ENCODE data around the gene PMF1.
A peak's percentile ranks its signal among the peaks of the same experiment; 100 is the strongest.

Gene PMF1

GRCh38 chr1:156236164-156236563, 23.4 kb downstream of the PMF1 start:
- DNase-seq (ENCODE audit: low read depth): no peak

GRCh38 chr1:156238248-156238647, 25.4 kb downstream of the PMF1 start:
- DNase-seq (ENCODE audit: low read depth): no peak

- peak; percentile 36 for DNase-seq (ENCODE audit: low read depth)
Observed at GRCh38 chr1:156241311-156241811, 28.6 kb downstream of the PMF1 start.

- no peak for DNase-seq (ENCODE audit: low read depth)
Observed at GRCh38 chr1:156241926-156242325, 29.1 kb downstream of the PMF1 start, which contains the start of gene BGLAP. Gene BGLAP (plus strand): TSS chr1:156242184. CDS start chr1:156242232, 48 bp downstream.

- DNase-seq (ENCODE audit: low read depth): no peak
Observed at GRCh38 chr1:156242738-156243137, 29.9 kb downstream of the PMF1 start.

- no peak for DNase-seq (ENCODE audit: low read depth)
Observed at GRCh38 chr1:156244126-156244525, 31.3 kb downstream of the PMF1 start.

- no peak for DNase-seq (ENCODE audit: low read depth)
Observed at GRCh38 chr1:156244712-156245111, 31.9 kb downstream of the PMF1 start.

GRCh38 chr1:156245451-156246232, 32.8 kb downstream of the PMF1 start:
- no peak for DNase-seq (ENCODE audit: low read depth)

GRCh38 chr1:156246241-156246780, 33.5 kb downstream of the PMF1 start:
- DNase-seq (ENCODE audit: low read depth): no peak

- no peak for DNase-seq (ENCODE audit: low read depth)
Observed at GRCh38 chr1:156246781-156247459, 34.1 kb downstream of the PMF1 start.

GRCh38 chr1:156247460-156248322, 34.9 kb downstream of the PMF1 start, which contains the start of gene PAQR6:
Gene PAQR6 (minus strand): TSS chr1:156248056. CDS start chr1:156246731, 1,325 bp downstream.
- no peak for DNase-seq (ENCODE audit: low read depth)

GRCh38 chr1:156248323-156248683, 35.5 kb downstream of the PMF1 start:
- no peak for DNase-seq (ENCODE audit: low read depth)

- no peak for DNase-seq (ENCODE audit: low read depth)
Observed at GRCh38 chr1:156249593-156249992, 36.8 kb downstream of the PMF1 start.

- no peak for DNase-seq (ENCODE audit: low read depth)
Observed at GRCh38 chr1:156251527-156251926, 38.7 kb downstream of the PMF1 start.

GRCh38 chr1:156253634-156254033, 40.8 kb downstream of the PMF1 start:
- DNase-seq (ENCODE audit: low read depth): no peak

- DNase-seq (ENCODE audit: low read depth): no peak
Observed at GRCh38 chr1:156257711-156258110, 44.9 kb downstream of the PMF1 start.

- DNase-seq (ENCODE audit: low read depth): no peak
Observed at GRCh38 chr1:156258859-156259258, 46.1 kb downstream of the PMF1 start.

GRCh38 chr1:156259805-156260204, 47.0 kb downstream of the PMF1 start:
- no peak for DNase-seq (ENCODE audit: low read depth)

- DNase-seq (ENCODE audit: low read depth): no peak
Observed at GRCh38 chr1:156260896-156261295, 48.1 kb downstream of the PMF1 start.

GRCh38 chr1:156262461-156263287, 49.9 kb downstream of the PMF1 start:
- DNase-seq (ENCODE audit: low read depth): peak; percentile 80

- DNase-seq (ENCODE audit: low read depth): no peak
Observed at GRCh38 chr1:156263288-156263655, 50.5 kb downstream of the PMF1 start.

Data from stromal cell of bone marrow (primary cell).